Measurements from ENCODE around the gene NCR3LG1. TPM values are rescaled to one million over a fixed set of nuclear protein-coding genes. Genes with fewer than 3 reads are reported as not detected.

The NCR3LG1 gene
- total RNA-seq, 1 donor from 2014 or later = 0.80 TPM

DNA sequence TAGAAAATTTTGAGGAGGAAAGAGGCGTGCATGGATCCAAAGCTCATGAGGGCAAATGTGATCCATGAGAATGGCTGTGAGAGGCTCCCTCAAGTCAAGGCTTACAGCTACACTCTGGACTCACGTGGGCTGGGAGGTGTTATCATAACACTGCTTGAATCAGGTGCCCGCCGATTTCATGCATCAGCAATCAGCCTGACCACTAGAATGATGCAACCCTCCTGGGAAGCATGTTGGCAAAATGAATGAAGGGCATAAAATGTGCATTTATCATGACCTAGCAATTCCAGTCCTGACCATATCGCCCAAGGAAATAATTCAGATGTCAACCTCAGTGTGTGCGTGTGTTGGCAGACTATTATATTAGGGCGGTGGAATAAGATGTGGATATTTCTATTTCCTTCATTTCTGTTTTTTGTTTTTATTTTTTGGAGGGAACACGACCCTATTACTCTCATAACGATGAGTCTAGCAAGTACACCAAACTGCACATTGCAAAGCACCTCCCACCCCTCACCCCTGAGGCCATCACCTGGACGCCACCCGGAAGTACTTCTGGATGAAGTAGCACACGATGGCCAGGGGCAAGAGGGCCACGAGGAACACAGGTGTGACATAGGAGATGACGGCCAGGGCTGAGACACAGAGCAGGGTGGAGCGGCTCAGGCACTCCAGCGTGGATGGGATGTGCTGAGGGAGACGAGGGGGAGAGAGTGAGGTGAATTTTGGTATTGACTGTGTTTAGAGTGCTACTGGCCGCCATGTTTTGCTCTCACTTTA, 52.6 kb downstream of the NCR3LG1 start:
- Histone ChIP-seq H3K4me1 (peaks cover 34% of the 10 kb centered on the region), H3K27ac (replicated peaks) (no peak overlapping the region)

GRCh38 chr11:17405232-17406005, 53.8 kb downstream of the NCR3LG1 start:
- H3K9me3 ChIP-seq (replicated peaks) = no peaks in the 10 kb centered on the region
- no peaks in the 10 kb centered on the region for H3K27me3 ChIP-seq (ENCODE audit: low read depth)
- H3K4me1 ChIP-seq = peaks cover 35% of the 10 kb centered on the region
- intact Hi-C loops (cut with micrococcal nuclease) = no loop called here
- peak; percentile 75 for DNase-seq
- TF ChIP-seq, protein P1, sequence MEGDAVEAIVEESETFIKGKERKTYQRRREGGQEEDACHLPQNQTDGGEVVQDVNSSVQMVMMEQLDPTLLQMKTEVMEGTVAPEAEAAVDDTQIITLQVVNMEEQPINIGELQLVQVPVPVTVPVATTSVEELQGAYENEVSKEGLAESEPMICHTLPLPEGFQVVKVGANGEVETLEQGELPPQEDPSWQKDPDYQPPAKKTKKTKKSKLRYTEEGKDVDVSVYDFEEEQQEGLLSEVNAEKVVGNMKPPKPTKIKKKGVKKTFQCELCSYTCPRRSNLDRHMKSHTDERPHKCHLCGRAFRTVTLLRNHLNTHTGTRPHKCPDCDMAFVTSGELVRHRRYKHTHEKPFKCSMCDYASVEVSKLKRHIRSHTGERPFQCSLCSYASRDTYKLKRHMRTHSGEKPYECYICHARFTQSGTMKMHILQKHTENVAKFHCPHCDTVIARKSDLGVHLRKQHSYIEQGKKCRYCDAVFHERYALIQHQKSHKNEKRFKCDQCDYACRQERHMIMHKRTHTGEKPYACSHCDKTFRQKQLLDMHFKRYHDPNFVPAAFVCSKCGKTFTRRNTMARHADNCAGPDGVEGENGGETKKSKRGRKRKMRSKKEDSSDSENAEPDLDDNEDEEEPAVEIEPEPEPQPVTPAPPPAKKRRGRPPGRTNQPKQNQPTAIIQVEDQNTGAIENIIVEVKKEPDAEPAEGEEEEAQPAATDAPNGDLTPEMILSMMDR (IDR thresholded peaks at IDR 0.05; ENCODE audit: borderline replicate concordance) = peak; percentile 38
- peak overlapping the region; percentile 90 for H3K27ac ChIP-seq (replicated peaks)
- H3K36me3 ChIP-seq = no peaks in the 10 kb centered on the region
- H3K4me3 ChIP-seq = no peak overlapping the region

More for the DNA sequence above, 52.6 kb downstream of the NCR3LG1 start:
- no peaks in the 10 kb centered on the region for H3K27me3 ChIP-seq (ENCODE audit: low read depth)
- TF ChIP-seq, protein P1 (IDR thresholded peaks at IDR 0.05; ENCODE audit: borderline replicate concordance) = no peak
- DNase-seq = no peak
- intact Hi-C loops (cut with micrococcal nuclease) = no loop called here
- H3K4me3 ChIP-seq = no peak overlapping the region
- H3K9me3 ChIP-seq (replicated peaks) = no peaks in the 10 kb centered on the region
- no peaks in the 10 kb centered on the region for H3K36me3 ChIP-seq

DNA sequence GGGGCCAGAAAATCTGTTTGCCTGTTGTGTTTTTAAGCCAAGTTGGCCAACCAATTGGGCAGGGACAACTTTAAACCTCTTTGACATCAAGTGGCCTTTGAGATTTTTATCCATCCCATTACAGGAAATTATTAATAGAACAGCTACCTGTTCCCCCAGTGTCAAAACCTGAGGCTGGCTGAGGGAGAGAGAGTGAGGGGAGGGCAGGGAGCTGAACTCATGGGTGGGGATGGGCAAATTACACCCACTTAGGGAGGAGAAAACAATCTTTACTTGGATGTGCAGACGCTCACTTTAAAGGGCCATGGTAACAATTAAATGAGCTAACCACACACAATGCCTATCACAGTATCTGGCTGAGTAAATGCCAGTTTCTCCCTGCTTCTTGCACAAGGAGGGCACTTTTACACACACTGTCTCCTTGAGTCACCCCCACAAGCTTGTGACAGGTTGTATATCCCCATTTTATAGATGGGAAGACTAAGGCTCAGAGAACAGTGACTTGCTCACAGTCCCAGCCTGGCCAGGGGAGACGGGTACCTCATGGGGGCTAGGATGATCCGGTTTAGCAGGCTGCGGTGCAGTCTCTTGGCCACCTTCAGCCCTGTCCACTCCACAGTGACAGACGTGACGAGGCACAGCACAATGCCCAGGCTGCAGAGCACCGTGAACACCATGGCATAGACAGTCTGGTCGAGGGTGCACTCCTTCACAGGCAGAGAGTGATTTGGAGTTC, 54.6 kb downstream of the NCR3LG1 start:
- intact Hi-C loops (cut with micrococcal nuclease) = no loop called here
- no peaks in the 10 kb centered on the region for H3K27me3 ChIP-seq (ENCODE audit: low read depth)
- no peak overlapping the region for H3K4me3 ChIP-seq
- no peaks in the 10 kb centered on the region for H3K36me3 ChIP-seq
- TF ChIP-seq, protein P1 (IDR thresholded peaks at IDR 0.05; ENCODE audit: borderline replicate concordance) = no peak
- peak overlapping the region; percentile 90 for H3K27ac ChIP-seq (replicated peaks)
- H3K9me3 ChIP-seq (replicated peaks) = no peaks in the 10 kb centered on the region
- no peak for DNase-seq
- H3K4me1 ChIP-seq = peaks cover 39% of the 10 kb centered on the region

- H3K9me3 ChIP-seq (replicated peaks) = no peaks in the 10 kb centered on the region
- H3K27ac ChIP-seq (replicated peaks) = peak overlapping the region; percentile 90
- H3K36me3 ChIP-seq = no peaks in the 10 kb centered on the region
- peaks cover 34% of the 10 kb centered on the region for H3K4me1 ChIP-seq
- TF ChIP-seq, protein P1 (IDR thresholded peaks at IDR 0.05; ENCODE audit: borderline replicate concordance) = no peak
- intact Hi-C loops (cut with micrococcal nuclease) = no loop called here
- H3K27me3 ChIP-seq (ENCODE audit: low read depth) = no peaks in the 10 kb centered on the region
- DNase-seq = no peak
- no peak overlapping the region for H3K4me3 ChIP-seq
Observed at GRCh38 chr11:17406818-17407149, 55.2 kb downstream of the NCR3LG1 start.

DNA sequence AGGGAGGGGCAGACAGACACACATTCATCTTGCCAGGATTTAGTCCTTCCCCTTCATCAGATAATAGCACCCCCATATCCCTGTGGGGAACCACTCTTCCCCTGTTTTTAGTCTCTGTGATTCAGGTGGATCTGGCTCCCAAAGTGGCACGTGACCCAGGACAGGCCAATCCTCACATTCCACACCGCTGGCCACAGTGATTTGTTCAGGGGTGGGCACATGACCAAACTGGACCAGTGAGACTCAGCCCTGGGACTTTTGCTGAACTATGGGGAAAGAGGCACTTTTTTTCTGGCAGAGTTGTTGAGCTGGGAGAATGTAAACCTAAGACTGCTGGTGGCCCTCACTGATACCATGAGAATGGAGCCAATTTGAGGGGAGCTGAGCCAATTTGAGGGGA, 56.0 kb downstream of the NCR3LG1 start:
- no peaks in the 10 kb centered on the region for H3K9me3 ChIP-seq (replicated peaks)
- H3K4me3 ChIP-seq = no peak overlapping the region
- H3K27me3 ChIP-seq (ENCODE audit: low read depth) = no peaks in the 10 kb centered on the region

More for the DNA sequence above, 56.0 kb downstream of the NCR3LG1 start:
- DNase-seq = no peak
- TF ChIP-seq, protein P1 (IDR thresholded peaks at IDR 0.05; ENCODE audit: borderline replicate concordance) = no peak
- intact Hi-C loops (cut with micrococcal nuclease) = no loop called here
- H3K27ac ChIP-seq (replicated peaks) = no peak overlapping the region
- no peaks in the 10 kb centered on the region for H3K36me3 ChIP-seq
- peaks cover 33% of the 10 kb centered on the region for H3K4me1 ChIP-seq
